LoVo (cell line): ENCODE data around the gene RSRC2.
"Not testable (repeated sequence)": the region's sequence is repeated elsewhere in the genome, so short reads cannot be mapped to it uniquely, and the experiment has no call there.

Experiments
- DNase-seq: peaks from one replicate; pipeline ENCODE4 v3.0.0-alpha.2; 2016; ENCODE audit warnings: low spot score

The RSRC2 gene

DNA sequence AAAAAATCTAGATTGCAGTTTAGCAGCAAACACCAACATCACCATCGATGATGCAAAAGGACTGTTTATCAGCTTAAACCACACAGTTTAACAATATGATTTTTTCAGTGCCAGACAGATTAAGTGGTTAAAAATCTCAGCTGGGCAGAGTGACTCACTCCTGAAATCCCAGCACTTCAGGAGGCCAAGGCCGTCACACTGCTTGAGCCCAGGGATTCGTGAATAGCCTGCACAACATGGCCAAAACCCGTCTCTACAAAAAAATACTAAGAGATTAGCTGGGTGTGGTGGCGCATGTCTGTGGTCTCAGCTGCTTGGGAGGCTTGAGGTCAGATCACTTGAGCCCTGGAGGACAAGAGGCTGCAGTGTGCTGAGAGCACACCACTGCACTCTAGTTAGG, 8.9 kb downstream of the RSRC2 start:
- no peak for DNase-seq

DNA sequence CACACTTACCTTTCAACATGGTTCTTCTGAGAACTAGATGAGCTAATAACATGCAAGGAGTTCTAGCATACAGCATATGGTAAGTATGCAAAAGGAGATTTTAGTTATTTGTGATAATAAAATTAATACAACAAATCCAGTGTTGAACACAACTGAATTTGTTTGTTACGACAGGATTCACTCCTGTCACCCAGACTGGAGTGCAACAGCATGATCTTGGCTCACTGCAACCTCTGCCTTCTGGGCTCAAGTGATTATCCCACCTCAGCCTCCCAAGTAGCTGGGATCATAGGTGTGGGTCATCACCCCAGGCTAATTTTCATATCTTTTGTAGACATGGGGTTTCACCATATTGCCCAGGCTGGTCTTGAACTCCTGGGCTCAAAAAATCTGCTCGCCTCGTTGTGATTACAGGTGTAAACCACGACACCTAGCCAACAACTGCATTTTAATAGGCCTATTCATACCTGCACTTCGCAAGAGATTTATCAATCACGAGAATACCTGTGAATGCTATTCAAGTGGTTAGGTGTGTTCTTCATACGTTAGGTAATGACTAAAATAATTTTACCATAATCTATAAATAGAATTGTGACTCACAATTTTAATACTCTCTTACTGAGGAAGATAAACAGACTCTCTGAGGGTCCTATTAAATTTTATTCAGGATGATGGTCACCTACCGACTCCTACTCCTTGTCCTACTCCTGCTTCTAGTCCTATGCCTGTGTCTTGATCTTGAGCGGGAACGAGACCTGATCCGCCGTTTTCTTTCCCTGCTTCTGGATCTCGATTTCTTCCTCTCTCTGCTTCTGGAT, 10.0 kb downstream of the RSRC2 start:
- DNase-seq: no peak

DNA sequence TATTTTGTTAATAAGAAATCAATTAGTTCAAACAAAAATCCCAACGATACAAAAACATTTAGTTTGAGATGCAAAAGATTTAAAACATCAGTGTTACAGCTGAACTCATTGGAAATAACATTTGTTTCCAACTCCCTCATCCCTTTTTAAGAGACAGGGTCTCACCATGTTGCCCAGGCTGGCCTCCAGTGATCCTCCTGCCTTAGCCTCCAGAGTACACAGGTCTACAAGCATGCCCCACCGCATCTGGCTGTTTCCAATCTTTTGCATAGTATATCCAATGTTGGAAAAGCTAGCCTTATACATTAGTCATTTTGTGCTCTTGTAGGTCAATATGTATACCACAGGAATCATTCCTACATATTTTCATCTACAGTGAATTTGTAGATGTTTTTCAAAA, 11.5 kb downstream of the RSRC2 start:
- DNase-seq: no peak

DNA sequence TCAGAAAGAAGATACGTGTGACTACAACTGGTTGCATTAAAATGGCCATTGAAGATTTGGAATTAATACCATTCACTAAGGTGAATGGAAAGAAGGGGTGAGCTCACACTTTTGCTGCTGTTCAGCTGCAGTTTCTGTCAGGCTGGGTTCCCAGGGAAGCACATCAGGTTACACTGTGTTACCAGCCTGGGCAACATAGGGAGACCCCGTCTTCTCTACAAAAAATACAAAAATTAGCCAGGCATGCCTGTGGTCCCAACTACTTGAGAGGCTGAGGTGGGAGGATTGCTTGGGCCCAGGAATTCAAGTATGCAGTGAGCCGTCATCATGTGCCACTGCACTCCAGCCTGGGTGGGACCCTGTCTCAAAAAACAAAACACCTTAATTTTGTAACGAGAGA, 13.1 kb downstream of the RSRC2 start:
- no peak for DNase-seq

DNA sequence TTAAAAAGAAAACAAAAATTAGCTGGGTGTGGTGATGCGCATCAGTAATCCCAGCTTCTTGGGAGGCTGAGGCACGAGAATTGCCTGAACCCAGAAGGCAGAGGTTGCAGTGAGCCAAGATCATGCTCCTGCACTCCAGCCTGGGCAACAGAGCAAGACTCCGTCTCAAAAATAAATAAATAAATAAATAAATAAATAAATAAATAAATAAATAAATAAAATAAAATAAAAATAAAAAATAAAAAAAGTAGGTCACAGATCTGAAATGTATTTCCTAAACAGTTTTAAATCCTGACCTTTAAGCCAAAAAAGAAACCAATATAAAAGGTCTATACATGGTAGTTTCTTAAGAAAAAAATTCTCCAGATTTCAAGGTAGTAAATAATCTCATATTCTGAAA, 13.7 kb downstream of the RSRC2 start:
- DNase-seq: not testable (repeated sequence)

DNA sequence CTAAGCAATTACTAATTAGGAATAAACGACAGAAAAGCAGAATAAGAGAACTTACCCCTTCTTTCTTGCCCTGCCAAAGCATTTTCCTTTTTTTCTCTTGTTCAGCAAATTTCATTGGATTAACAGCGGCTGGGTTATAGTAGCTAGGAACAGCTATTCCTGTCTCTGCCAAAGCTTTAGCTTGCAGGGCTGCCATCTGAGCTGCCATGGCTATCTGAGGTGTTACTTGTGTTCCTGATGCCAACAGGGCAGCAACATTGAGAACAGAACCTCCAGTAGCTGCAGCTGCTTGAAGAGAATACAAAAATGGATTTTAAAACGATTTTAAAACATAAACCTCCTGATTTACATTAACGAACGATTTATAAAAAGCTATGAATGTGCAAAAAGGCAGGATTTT, 18.6 kb downstream of the RSRC2 start:
- no peak for DNase-seq

DNA sequence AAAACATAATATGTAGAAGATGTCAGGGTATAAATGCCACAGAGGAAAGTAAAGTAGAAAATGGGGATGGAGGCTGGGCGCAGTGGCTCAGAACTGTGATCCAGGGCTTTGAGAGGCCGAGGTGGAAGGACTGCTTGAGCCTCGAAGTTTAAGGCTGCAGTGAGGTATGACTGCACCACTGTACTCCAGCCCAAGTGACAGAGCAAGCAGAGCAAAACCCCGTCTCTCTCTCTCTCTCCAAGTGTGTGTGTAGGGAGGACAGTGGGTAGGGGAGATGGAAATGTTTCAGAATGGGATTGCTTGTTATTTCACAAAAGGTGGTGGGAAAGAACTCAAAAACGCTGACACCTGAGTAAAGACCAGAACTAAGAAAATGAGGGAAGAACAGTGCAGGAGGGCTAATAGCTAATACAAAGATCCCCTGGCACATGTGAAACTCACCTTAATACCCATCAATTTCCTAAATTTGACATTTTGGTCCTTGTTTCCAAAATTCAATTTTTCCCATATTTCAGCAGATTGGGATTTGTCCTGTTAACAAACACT, 20.3 kb downstream of the RSRC2 start:
- DNase-seq: no peak

DNA sequence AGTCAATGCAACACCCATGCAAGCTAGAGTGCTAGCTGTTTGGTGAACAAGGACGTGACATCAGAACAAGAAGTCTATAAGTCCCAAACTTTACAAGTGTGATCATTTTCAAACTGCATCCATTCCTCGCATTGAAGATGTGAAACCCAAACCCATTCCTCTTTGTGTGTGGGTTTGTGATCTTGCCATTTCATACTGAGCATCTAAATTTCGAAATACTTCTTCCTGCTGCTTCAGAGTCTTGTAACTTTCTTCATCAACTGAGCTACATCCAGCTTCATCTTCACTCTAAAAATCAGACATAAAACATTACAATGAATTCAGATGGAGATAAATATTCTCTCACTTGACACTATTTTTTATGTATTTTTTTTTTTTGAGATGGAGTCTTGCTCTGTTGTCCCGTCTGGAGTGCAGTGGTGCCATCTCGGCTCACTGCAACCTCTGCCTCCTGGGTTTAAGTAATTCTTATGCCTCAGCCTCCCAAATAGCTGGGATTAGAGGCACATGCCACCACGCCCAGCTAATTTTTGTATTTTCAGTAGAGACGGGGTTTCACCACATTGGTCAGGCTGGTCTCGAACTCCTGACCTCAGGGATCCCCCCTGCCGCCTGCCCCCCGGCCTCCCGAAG, 21.2 kb downstream of the RSRC2 start:
- DNase-seq: no peak

DNA sequence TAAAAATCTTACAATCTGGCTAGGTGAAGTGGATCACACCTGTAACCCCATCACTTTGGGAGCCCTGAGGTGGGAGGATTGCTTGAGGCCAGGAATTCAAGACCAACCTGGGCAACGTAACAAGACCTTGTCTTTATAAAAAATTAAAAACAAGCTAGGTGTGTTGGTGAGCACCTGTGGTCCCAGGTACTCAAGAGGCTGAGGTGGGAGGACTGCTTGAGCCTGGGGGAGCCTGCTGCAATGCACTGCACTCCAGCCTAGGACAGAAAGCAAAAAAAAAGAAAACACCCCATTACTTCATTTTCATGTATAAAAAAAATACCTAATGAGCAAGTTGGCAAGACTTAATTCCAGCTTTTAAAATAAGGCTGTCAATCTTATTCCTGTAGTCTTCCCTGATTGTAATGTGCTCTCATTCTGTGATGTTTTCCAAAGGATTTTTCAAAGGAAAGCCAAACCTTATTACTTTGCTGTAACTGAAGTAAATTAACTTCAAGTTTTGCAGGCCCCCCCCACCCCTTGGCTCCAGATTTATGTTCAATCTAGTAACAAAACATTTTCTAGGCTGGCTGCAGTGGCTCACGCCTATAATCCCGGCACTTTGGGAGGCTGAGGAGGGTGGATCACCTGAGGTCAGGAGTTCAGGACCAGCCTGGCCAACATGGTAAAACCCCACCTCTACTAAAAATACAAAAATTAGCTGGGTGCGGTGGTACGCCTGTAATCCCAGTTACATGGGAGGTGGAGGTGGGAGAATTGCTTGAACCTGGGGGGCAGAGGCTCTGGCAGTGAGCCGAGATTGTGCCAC, 22.7 kb downstream of the RSRC2 start:
- DNase-seq: no peak

DNA sequence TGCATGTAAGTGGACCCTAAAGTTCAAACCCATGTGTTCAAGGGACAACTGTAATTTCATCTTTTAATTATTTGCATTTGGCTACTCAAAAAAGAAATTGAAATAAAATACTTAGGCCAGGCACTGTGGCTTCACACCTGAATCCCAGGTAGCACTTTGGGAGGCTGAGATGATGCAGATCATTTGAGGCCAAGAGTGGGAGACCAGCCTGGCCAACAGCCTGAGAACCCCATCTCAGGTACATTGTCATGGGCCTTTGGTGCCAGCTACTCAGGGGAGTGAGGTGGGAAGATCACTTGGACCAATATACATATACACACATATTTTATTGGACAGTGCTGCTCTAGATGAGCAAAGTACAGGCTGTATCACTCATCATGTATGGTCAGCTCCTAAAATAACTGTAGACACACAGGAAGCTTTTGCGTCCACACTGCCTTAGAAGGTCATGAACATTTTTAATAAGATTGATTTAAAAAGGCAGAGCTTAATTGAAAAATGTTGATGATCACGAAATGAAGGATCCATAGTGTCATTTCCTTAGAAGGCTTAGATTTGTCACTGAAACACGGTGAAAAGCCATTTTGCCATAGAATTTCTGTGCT, 23.5 kb downstream of the RSRC2 start:
- no peak for DNase-seq

DNA sequence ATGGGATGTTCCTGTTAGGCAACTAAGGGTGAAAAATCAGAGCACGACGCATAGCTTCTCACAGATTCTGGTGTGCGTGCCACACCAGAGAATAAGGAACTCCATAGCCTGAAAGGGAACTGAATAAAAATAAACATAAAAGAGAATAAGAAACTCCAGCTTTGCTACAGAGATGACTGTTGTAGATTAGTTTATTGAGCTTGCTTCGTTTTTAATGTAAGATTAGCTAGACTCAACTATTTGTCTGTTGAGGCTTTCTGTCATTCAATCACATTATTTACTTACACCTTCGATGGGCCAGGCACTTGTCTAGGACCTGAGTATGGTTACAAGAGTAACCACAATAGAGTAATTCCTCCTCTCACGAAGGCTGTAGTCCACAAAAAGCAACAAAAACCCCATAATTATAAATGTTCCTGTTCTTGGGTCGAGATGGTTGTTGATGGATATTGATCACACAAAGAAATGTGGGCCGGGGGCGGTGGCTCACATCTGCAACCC, 25.2 kb downstream of the RSRC2 start:
- DNase-seq: no peak

DNA sequence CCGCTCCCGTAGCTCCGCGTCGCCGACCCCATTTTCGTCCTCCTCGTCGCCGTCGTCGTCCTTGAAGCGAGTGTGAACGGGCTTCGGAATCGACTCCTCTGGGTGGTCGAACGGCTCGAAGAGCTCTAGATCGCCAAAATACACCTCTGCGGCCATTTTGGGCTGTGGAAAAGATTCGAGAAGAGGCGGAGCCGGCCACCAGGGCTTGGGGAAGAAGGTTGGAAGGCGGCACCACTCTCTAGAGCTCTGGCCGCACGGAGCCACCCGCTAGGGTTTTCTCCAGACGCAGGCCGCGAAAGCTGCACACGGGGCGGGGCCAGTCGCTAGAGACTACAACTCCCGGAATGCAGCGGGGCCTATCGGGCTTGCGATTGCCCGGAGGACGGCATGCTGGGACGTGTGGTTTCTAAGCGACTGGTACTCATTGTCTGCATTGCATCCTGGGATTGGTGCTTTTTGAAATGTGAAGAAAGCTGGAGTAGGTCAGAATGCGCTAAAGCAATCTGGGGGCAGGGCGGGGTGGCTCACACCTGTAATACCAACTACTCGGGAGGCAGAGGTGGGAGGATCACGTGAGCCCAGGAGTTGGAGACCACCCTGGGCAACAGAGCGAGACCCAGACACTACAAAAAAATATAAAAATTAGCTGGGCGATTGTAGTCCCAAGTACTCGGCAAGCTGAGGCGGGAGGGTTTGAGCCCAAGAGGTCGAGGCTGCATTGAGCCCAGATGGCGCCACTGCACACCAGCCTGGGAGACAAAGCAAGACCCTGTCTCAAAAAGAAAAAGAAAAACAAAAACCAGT, 25.8 kb downstream of the RSRC2 start, which contains the start of gene ZCCHC8:
Gene ZCCHC8, minus strand, starts transcription at position 248 of the 804 bp plus-strand sequence. Its CDS starts 92 bp downstream, at position 156.
- DNase-seq: peak; percentile 100

DNA sequence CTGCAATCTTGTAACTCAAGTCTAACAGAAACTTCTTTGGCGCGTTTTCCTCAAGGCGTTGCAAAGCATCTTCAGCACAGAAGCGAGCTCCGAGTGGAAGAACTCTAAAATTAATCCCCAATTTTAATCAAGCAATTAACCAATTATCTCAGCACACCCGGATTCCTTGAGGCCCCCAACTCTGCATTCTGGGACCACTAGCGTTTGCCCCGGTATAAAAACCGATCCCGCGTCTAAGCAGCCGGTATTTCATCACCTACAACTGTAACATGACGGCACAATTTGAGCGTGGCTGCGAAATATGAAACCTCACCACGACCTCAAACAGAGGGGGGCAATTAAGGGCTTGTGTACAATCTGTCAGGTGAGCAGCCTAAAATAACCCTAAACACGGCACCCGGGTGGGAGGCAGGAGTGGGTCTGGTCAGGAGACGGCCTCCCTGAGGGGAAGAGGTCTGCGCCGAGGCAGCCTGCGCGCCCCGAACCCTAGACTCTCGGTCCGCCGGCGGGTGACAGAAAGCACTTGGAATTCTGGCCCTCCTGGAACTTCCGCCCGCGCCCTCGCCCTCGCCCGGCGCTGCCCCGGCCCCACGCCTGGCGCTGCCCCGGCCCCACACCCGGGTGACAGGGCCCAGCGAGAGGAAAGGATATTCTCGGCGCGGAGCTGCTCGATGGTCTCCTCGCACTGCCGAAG, 26.6 kb downstream of the RSRC2 start:
- peak; percentile 53 for DNase-seq

DNA sequence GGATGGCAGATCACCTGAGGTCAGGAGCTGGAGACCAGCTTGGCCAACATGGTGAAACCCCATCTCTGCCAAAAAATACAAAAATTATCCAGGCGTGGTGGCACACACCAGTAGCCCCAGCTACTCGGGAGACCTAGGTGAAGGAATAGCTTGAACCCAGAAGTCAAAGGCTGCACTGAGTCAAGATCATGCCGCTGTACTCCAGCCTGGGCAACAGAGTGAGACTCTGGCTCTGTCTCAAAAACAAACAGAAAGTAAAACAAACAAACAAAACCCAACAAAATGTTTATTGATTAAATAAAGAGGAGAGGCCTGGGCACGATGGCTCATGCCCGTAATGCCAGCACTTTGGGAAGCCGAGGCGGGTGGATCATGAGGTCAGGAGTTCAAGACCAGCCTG, 31.5 kb downstream of the RSRC2 start:
- DNase-seq: no peak

DNA sequence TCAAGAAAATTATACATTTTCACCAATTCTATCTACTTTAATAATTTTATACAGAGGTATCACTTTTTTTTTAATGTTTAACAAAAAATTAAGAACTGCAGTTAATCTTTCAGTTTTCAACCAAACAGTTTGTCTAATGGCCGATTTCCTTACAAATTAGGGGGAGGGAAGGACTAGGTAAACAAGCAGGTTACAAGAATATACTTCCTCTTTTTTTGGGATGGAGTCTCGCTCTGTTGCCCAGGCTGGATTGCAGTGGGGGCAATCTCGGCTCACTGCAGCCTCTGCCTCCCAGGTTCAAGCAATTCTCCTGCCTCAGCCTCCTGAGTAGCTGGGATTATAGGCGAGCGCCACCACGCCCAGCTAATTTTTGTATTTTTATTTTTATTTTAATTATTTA, 33.5 kb downstream of the RSRC2 start:
- not testable (repeated sequence) for DNase-seq

DNA sequence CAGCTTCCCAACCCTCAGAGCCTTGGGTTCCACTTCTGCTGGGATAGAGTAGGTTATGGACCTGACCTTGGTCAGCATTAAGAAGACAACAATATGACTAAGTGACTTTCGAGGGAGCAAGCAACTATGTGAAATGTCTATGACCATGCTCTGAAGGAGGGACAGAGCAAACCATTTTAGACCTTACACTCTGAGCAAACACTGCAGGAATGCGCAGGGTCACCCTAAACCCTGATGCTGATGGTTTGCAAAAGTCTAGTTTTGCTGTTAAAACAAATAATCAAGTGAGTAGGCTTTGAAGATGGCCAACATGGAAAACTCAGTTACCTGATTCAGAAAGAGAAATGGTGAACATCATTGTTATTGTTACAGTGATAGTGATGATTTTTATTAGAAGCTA, 34.7 kb downstream of the RSRC2 start:
- DNase-seq: no peak

DNA sequence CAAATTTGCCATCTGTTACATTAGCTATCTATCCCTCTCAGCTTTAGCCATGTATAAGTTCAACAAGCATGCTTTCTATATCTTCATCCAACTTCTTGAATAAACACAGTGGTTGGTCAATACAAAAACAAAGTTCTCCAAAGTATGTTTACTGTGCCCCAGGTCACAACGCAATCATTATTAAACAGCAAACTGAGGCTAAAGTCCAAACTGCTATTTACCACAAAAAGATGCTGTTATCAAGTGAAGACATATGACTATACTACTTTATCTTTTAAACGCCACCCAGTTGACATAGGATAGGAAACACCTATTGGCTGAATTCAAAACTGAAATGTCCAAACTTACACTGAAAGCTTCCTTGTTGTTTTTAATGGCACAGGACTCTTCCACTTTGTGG, 37.7 kb downstream of the RSRC2 start:
- no peak for DNase-seq

DNA sequence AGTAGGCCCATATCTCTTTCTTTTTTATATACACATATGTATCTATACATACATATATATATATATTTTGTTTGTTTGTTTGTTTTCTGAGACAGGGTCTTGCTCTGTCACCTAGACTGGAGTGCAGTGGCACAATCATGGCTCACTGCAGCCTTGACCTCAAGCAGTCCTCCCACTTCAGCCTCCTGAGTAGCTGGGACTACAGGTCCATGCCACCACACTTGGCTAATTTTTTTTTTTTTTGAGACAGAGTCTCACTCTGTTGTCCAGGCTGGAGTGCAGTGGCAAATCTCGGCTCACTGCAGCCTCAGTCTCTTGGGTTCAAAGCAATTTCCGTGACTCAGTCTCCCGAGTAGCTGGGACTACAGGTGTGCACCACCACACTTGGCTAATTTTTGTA, 38.9 kb downstream of the RSRC2 start:
- DNase-seq: not testable (repeated sequence)

DNA sequence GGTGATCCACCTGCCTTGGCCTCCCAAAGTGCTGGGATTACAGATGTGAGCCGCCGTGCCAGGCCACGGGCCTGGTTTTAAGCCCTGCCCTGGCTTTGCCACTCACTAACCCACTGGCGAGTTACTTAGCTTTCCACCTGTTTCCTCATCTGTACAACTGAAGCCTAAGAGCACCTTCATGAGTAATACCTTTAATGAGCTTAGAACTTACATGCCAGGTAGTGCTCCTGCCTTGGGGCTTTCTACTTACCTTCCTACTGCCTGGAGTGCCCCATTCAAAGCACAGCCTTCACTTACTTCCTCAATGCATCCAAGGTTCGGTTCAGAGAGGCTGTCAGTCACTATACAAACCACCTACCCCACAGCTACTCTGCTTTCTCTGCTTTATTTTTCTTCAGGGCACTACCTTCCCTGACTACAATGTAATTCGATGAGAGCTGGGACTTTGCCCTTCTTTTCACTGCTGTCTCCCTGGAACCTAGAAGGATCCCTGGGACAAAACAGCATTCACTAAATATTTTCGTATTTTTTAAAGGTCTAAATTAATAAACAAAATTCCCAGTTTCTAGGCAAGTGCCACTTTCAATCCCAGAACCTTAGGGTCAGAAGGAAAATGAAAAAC, 39.8 kb downstream of the RSRC2 start:
- no peak for DNase-seq

DNA sequence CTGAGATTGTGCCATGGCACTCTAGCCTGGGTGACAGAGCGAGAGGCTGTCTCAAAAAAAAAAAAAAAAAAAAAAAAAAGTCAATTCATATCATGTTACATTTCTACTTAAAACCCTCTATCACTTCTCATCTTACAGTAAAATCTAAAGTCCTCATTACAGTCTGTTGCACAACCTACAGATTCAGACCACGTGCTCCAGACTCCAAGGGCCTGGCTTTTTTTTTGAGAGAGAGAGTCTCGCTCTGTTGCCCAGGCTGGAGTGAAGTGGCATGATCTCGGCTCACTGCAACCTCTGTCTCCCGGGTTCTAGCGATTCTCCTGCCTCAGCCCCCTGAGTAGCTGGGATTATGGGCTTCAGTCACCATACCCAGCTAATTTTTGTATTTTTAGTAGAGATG, 40.4 kb downstream of the RSRC2 start:
- DNase-seq: not testable (repeated sequence)
